ENCODE results near the gene SPG7. TPM values are rescaled to one million over a fixed set of nuclear protein-coding genes. Genes with fewer than 3 reads are reported as not detected.
"Not testable (repeated sequence)": the region's sequence is repeated elsewhere in the genome, so short reads cannot be mapped to it uniquely, and the experiment has no call there.

The SPG7 gene
- total and polyA plus RNA-seq, 4 experiments from 2014 or later = 46.4 to 160 (median 103) TPM

DNA sequence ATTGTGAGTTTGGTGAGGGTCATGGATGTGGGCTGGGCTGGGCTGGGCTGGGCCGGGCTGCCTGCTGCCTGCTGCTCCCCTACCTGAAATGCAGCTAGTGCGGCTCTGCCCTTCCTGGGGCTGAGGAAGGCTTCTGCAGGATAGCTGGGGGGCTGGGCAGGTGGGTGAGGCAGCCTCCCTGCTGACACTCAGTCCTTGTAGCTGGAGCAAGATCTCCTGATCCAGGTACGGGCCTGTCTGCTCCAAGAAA, 57.0 kb downstream of the SPG7 start:
- peaks cover 31% of the 10 kb centered on the region for H3K36me3 ChIP-seq (ENCODE audit: insufficient read depth, low read length)
- intact Hi-C loops (cut with micrococcal nuclease) = loop anchor here (2.0 to 10.0 kb wide), 2 partner anchors 76 to 310 kb away; partner anchors contain the start of gene TCF25
- ChIA-PET CTCF (ENCODE audit: partially characterized antibody) (interaction anchor here (0.6 to 1.9 kb wide), 3 partner anchors 30 to 50 kb away, joined by 3 to 5 read pairs (median 4); no protein-coding TSS in a partner anchor), POLR2A (ENCODE audit: partially characterized antibody) (interaction anchor here (0.7 to 2.2 kb wide), 6 partner anchors 57 to 393 kb away, joined by 3 to 8 read pairs (median 3); partner anchors contain the start of gene SPG7)
- H3K27me3 ChIP-seq (ENCODE audit: insufficient read depth, low read length) = no peaks in the 10 kb centered on the region
- H3K27me3 Mint-ChIP-seq = no peaks in the 10 kb centered on the region
- H3K9me3 ChIP-seq (ENCODE audit: control insufficient read depth in 1 of 2, low read length in 2 of 2) = no peaks in the 10 kb centered on the region
- H3K27ac Mint-ChIP-seq = peak overlapping the region in 5 of 7 donors; percentile 25 to 98 (median 81)
- H3K4me3 Mint-ChIP-seq = peak overlapping the region in 7 of 8 donors; percentile 9 to 87 (median 59)
- peaks cover 32 to 55% (median 43%) of the 10 kb centered on the region in 4 donors for H3K4me1 Mint-ChIP-seq
- no peak for DNase-seq
- H3K36me3 Mint-ChIP-seq = peaks cover 25 to 44% of the 10 kb centered on the region in 2 donors
- H3K27ac ChIP-seq (ENCODE audit: low read depth, low read length) = no peak overlapping the region
- peaks cover 52% of the 10 kb centered on the region for H3K4me1 ChIP-seq (ENCODE audit: insufficient read depth, low read length)
- H3K4me3 ChIP-seq (ENCODE audit: low read length in 2 of 2) = no peak overlapping the region
- peaks cover 0 to 5% (median 0%) of the 10 kb centered on the region in 8 donors for H3K9me3 Mint-ChIP-seq

DNA sequence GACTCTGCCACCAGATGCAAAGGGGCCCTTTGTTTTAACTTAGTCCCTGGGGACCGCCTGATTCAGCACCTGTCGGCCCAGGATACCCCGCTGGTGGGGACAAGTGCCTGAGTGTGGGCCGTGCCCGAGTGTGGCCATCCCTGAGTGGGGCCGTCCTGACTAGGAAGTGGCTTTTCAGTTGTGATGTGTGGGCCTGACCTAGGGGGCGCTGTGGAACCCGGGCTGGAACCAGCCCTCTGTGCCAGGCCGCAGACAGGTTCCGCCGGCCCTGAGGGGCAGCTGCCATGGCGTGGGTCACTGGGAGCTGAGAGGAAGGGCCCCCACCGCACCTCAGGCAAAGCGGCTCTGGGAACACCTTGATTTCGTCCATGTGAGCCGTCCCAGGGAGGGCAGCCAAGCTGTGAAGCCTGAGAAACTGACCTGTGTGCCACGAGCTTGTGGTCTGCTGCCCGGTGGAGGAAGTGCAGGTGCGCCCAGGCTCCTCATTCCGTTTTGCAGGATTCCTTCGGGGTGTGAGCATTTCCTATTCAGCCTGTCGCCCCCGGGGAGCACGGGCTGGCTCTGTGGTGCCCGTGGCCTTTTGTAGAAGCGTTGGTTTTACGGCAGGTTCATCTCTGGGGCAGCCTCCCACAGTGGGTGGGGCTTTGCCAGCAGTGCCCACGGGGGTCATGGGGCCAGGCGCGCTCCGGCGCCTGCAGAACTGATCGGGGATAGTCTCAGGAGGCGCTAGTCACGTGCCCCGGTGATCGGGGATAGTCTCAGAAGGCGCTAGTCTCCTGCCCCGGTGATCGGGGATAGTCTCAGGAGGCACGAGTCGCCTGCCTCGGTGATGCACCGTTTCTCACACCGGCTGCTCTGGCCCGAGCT, 57.5 kb downstream of the SPG7 start:
- H3K27me3 ChIP-seq (ENCODE audit: insufficient read depth, low read length) = no peaks in the 10 kb centered on the region
- peaks cover 31% of the 10 kb centered on the region for H3K36me3 ChIP-seq (ENCODE audit: insufficient read depth, low read length)
- peak overlapping the region; percentile 59 to 87 (median 74) for H3K4me3 Mint-ChIP-seq
- ChIA-PET POLR2A (ENCODE audit: partially characterized antibody) (interaction anchor here (0.7 to 2.2 kb wide), 6 partner anchors 58 to 393 kb away, joined by 3 to 8 read pairs (median 3); partner anchors contain the start of gene SPG7), CTCF (ENCODE audit: partially characterized antibody) (interaction anchor here (0.6 to 1.9 kb wide), 4 partner anchors 26 to 50 kb away, joined by 3 to 5 read pairs (median 4); no protein-coding TSS in a partner anchor)
- peak overlapping the region; percentile 32 for H3K27ac ChIP-seq (ENCODE audit: low read depth, low read length)
- no peaks in the 10 kb centered on the region for H3K9me3 ChIP-seq (ENCODE audit: control insufficient read depth in 1 of 2, low read length in 2 of 2)
- no peaks in the 10 kb centered on the region for H3K27me3 Mint-ChIP-seq
- H3K27ac Mint-ChIP-seq = peak overlapping the region in 6 of 7 donors; percentile 48 to 98 (median 67)
- peaks cover 0 to 5% (median 0%) of the 10 kb centered on the region in 8 donors for H3K9me3 Mint-ChIP-seq
- intact Hi-C loops (cut with micrococcal nuclease) = loop anchor here (2.0 to 10.0 kb wide), 2 partner anchors 75 to 309 kb away; partner anchors contain the start of gene TCF25
- DNase-seq = peak in 3 of 5 donors; percentile 39 to 69 (median 46)
- H3K36me3 Mint-ChIP-seq = peaks cover 25 to 40% of the 10 kb centered on the region in 2 donors
- H3K4me1 Mint-ChIP-seq = peaks cover 32 to 51% (median 43%) of the 10 kb centered on the region in 4 donors
- H3K4me3 ChIP-seq (ENCODE audit: low read length in 2 of 2) = no peak overlapping the region
- H3K4me1 ChIP-seq (ENCODE audit: insufficient read depth, low read length) = peaks cover 52% of the 10 kb centered on the region

DNA sequence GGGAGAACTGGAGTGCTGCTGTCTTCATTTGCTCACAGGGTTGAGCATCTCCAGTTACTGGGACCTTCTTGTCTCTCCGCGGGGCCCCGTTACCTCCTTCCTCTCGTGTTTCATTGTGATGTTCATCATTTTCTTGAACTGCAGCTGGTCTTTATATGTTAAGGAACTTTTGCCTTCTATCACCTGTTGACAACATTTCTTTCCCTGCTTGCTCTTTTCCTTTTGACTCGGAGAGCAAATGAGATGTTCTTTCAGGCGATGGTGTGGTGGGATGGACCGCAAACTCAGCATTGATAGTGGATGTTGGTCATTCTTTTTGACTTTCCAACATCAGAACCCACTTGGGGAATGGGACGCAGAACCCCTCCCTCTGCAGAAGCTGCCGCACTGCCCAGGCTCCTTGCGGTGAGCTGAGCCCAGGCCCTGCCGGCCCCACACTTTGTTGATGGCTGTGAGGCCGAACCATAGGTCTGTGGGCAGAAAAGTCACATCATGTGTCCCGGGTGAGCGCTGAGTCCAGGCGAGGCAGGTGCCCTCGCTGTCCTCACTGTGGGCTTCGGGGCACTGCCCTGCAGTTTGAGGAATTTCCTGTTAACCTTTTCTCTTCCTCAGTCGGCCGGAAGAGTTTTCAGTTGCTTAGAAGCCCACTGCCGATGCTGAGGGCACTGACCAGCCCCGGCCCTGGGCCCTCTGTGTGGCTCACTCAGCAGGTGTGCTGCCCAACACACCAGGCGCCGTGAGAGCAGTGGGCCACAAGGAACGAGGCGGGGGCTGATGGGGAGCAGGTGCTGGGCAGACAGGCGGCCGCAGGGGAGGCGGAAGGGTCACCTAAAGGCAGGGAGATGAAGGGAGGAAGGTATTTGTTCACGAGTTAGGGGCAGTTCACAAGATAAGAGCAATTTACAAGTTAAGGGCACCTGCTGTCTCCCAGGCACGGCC, 59.7 kb downstream of the SPG7 start:
- no peak overlapping the region for H3K27ac ChIP-seq (ENCODE audit: low read depth, low read length)
- Mint-ChIP-seq H3K27me3 (peaks cover 0 to 8% of the 10 kb centered on the region in 2 donors), H3K36me3 (peaks cover 9 to 23% of the 10 kb centered on the region in 2 donors), H3K4me1 (peaks cover 28 to 42% (median 35%) of the 10 kb centered on the region in 4 donors), H3K27ac (peak overlapping the region in 2 of 7 donors; percentile 64 to 70), H3K9me3 (no peaks in the 10 kb centered on the region), H3K4me3 (peak overlapping the region in 1 of 8 donors; percentile 62)
- POLR2A ChIA-PET (ENCODE audit: partially characterized antibody) = no interaction called here
- H3K27me3 ChIP-seq (ENCODE audit: insufficient read depth, low read length) = no peaks in the 10 kb centered on the region
- H3K4me1 ChIP-seq (ENCODE audit: insufficient read depth, low read length) = peaks cover 41% of the 10 kb centered on the region
- CTCF ChIA-PET (ENCODE audit: partially characterized antibody) = interaction anchor here (0.7 to 0.8 kb wide), 2 partner anchors 10 kb away, joined by 3 read pairs; no protein-coding TSS in a partner anchor
- no peak overlapping the region for H3K4me3 ChIP-seq (ENCODE audit: low read length in 2 of 2)
- no peak for DNase-seq
- H3K36me3 ChIP-seq (ENCODE audit: insufficient read depth, low read length) = peaks cover 13% of the 10 kb centered on the region
- no peaks in the 10 kb centered on the region for H3K9me3 ChIP-seq (ENCODE audit: control insufficient read depth in 1 of 2, low read length in 2 of 2)
- intact Hi-C loops (cut with micrococcal nuclease) = loop anchor here (10.0 kb wide), 1 partner anchor 307 kb away; the partner anchor contains the start of gene TCF25

DNA sequence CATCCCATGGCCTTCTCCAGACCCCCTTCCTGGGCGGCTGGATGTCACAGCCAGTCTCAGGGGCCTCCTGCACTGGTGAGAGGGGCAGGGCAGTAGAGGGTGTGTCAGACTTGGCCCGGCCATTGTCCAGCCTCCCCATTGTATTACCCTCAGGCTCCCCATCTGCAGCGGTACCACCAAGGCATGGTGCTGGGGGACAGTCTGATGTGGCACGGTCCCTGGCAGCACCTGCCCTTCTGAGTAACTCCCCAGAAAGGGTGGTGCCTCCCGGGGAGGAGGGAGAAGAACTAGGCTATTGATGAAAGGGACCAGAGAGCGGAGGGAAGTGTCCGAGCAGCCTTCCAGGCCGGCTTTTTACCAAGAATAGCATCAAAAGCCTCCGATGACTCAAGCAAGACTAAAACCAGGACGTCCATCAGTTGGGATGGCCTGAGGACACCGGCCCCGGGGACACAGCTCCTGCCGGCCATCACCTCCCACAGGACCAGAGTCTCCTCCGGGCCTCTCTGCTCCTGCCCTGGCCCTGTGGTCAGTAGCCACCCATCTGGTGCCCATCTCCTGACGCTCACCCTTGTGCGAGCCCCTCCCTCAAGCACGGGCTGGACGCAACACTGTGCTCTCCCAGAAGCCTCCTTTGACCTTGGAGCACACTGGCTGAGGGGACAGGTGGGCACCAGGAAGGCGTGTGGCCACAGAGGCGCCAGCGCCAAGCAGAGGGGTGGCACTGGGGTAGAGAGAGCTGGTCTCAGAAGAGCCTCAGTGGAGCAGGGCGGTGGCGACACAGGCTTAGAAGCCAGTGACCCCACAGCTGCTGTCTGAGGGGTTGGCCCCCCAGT, 61.5 kb downstream of the SPG7 start:
- DNase-seq = no peak
- Mint-ChIP-seq H3K9me3 (no peaks in the 10 kb centered on the region), H3K4me1 (peaks cover 15 to 34% (median 23%) of the 10 kb centered on the region in 4 donors), H3K36me3 (peaks cover 4 to 8% of the 10 kb centered on the region in 2 donors), H3K27me3 (peaks cover 0 to 14% of the 10 kb centered on the region in 2 donors), H3K27ac (no peak overlapping the region), H3K4me3 (no peak overlapping the region)
- peaks cover 3% of the 10 kb centered on the region for H3K27me3 ChIP-seq (ENCODE audit: insufficient read depth, low read length)
- no peak overlapping the region for H3K4me3 ChIP-seq (ENCODE audit: low read length in 2 of 2)
- POLR2A ChIA-PET (ENCODE audit: partially characterized antibody) = interaction anchor here (0.7 kb wide), 1 partner anchor 27 kb away, joined by 3 read pairs; no protein-coding TSS in a partner anchor
- no peaks in the 10 kb centered on the region for H3K9me3 ChIP-seq (ENCODE audit: control insufficient read depth in 1 of 2, low read length in 2 of 2)
- no peaks in the 10 kb centered on the region for H3K36me3 ChIP-seq (ENCODE audit: insufficient read depth, low read length)
- CTCF ChIA-PET (ENCODE audit: partially characterized antibody) = no interaction called here
- H3K4me1 ChIP-seq (ENCODE audit: insufficient read depth, low read length) = peaks cover 31% of the 10 kb centered on the region
- intact Hi-C loops (cut with micrococcal nuclease) = loop anchor here (10.0 kb wide), 1 partner anchor 305 kb away; the partner anchor contains the start of gene TCF25
- H3K27ac ChIP-seq (ENCODE audit: low read depth, low read length) = no peak overlapping the region

DNA sequence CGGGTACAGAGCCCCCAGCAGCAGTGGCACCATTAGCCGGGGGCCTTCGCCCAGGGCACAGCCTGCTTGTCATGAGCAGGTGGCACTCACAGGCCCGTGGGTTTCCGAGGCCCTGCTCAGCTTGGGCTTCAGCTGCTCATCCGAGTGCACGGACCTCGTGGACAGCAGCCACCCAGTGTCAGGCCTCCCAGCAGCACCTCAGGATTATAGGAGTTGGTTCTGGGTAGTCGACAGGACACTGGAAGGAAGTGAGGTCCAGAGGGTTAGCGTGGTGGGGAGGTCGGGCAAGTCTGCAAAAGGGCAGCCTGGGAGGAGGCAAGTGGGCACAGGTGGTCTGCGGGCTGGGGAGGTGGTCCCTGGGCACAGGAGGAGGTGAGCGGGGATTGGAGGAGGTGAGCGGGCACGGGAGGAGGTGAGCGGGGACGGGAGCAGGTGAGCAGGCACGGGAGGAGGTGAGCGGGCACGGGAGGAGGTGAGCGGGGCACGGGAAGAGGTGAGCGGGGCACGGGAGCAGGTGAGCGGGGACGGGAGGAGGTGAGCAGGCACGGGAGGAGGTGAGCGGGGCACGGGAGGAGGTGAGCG, 62.2 kb downstream of the SPG7 start:
- CTCF ChIA-PET (ENCODE audit: partially characterized antibody) = no interaction called here
- H3K27ac ChIP-seq (ENCODE audit: low read depth, low read length) = no peak overlapping the region
- intact Hi-C loops (cut with micrococcal nuclease) = no loop called here
- no peaks in the 10 kb centered on the region for H3K9me3 ChIP-seq (ENCODE audit: control insufficient read depth in 1 of 2, low read length in 2 of 2)
- H3K4me3 ChIP-seq (ENCODE audit: low read length in 2 of 2) = no peak overlapping the region
- peaks cover 30% of the 10 kb centered on the region for H3K4me1 ChIP-seq (ENCODE audit: insufficient read depth, low read length)
- no peak overlapping the region for H3K4me3 Mint-ChIP-seq
- DNase-seq = no peak
- no peaks in the 10 kb centered on the region for H3K9me3 Mint-ChIP-seq
- H3K27me3 ChIP-seq (ENCODE audit: insufficient read depth, low read length) = peaks cover 3% of the 10 kb centered on the region
- peaks cover 10 to 27% (median 16%) of the 10 kb centered on the region in 4 donors for H3K4me1 Mint-ChIP-seq
- H3K36me3 Mint-ChIP-seq = peaks cover 0 to 4% of the 10 kb centered on the region in 2 donors
- no peaks in the 10 kb centered on the region for H3K36me3 ChIP-seq (ENCODE audit: insufficient read depth, low read length)
- no peak overlapping the region for H3K27ac Mint-ChIP-seq
- peaks cover 0 to 14% of the 10 kb centered on the region in 2 donors for H3K27me3 Mint-ChIP-seq
- POLR2A ChIA-PET (ENCODE audit: partially characterized antibody) = no interaction called here

DNA sequence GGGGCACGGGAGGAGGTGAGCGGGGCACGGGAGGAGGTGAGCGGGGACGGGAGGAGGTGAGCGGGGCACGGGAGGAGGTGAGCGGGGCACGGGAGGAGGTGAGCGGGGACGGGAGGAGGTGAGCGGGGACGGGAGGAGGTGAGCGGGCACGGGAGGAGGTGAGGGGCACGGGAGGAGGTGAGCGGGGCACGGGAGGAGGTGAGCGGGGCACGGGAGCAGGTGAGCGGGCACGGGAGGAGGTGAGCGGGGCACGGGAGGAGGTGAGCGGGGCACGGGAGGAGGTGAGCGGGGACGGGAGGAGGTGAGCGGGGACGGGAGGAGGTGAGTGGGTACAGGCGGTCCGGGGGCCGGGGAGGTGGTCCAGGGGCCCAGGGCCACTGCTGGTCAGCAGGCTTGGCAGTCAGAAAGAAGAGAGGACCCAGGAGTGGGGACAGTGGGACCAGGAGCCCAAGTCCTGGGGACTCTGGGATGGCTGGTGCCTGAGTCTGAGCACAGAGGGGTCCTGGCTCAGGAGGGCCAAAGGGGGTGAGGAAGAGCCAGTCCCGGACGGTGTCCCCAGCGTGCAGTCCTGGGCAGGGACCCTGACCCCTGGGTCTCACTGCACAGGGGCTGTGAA, 62.9 kb downstream of the SPG7 start:
- H3K27ac Mint-ChIP-seq; H3K4me3 Mint-ChIP-seq; H3K36me3 Mint-ChIP-seq; DNase-seq; intact Hi-C loops (cut with micrococcal nuclease); H3K9me3 Mint-ChIP-seq; H3K27me3 ChIP-seq (ENCODE audit: insufficient read depth, low read length); POLR2A ChIA-PET (ENCODE audit: partially characterized antibody); H3K9me3 ChIP-seq (ENCODE audit: control insufficient read depth in 1 of 2, low read length in 2 of 2); CTCF ChIA-PET (ENCODE audit: partially characterized antibody); H3K27ac ChIP-seq (ENCODE audit: low read depth, low read length); H3K4me3 ChIP-seq (ENCODE audit: low read length in 2 of 2); H3K36me3 ChIP-seq (ENCODE audit: insufficient read depth, low read length): not testable (repeated sequence)
- H3K4me1 ChIP-seq (ENCODE audit: insufficient read depth, low read length) = peaks cover 23% of the 10 kb centered on the region
- peaks cover 0 to 14% of the 10 kb centered on the region in 2 donors for H3K27me3 Mint-ChIP-seq
- peaks cover 6 to 20% (median 10%) of the 10 kb centered on the region in 4 donors for H3K4me1 Mint-ChIP-seq
